Measurements from ENCODE around the gene TRIO. TPM values are rescaled to one million over a fixed set of nuclear protein-coding genes. Genes with fewer than 3 reads are reported as not detected.

TRIO gene
- total RNA-seq, 1 donor from 2014 or later: 148 TPM

- Histone ChIP-seq H3K4me1 (peaks cover 36% of the 10 kb centered on the region), H3K27me3 (no peaks in the 10 kb centered on the region), H3K9me3 (no peaks in the 10 kb centered on the region), H3K27ac (no peak overlapping the region), H3K36me3 (peaks cover 16% of the 10 kb centered on the region), H3K4me3 (no peak overlapping the region)
- no peak for TF ChIP-seq CTCF (IDR thresholded peaks at IDR 0.05)
- DNase-seq (no peak), ATAC-seq (no peak)
- intact Hi-C loops (cut with DNase I): loop anchor here (5.0 to 10.0 kb wide), 2 partner anchors 162 to 275 kb away; no protein-coding TSS in a partner anchor
Observed at GRCh38 chr5:14269395-14269794, 126.3 kb downstream of the TRIO start.

- Histone ChIP-seq H3K4me1 (peaks cover 32% of the 10 kb centered on the region), H3K4me3 (no peak overlapping the region), H3K27me3 (no peaks in the 10 kb centered on the region), H3K9me3 (no peaks in the 10 kb centered on the region), H3K36me3 (peaks cover 16% of the 10 kb centered on the region), H3K27ac (peak overlapping the region; percentile 20)
- peak; percentile 81 for TF ChIP-seq CTCF (IDR thresholded peaks at IDR 0.05)
- DNase-seq: no peak
- peak; percentile 91 for ATAC-seq
- intact Hi-C loops (cut with DNase I): no loop called here
Observed at GRCh38 chr5:14270209-14270702, 127.1 kb downstream of the TRIO start.

- no peak for TF ChIP-seq CTCF (IDR thresholded peaks at IDR 0.05)
Observed at GRCh38 chr5:14272548-14273205, 129.5 kb downstream of the TRIO start.

GRCh38 chr5:14273207-14273767 is 130.1 kb downstream of the TRIO start:
- Histone ChIP-seq H3K4me1 (peaks cover 22% of the 10 kb centered on the region), H3K4me3 (no peak overlapping the region), H3K27ac (no peak overlapping the region), H3K9me3 (no peaks in the 10 kb centered on the region), H3K27me3 (no peaks in the 10 kb centered on the region), H3K36me3 (peaks cover 16% of the 10 kb centered on the region)
- TF ChIP-seq CTCF (IDR thresholded peaks at IDR 0.05): no peak
- DNase-seq (no peak), ATAC-seq (no peak)
- intact Hi-C loops (cut with DNase I): no loop called here

More at GRCh38 chr5:14272548-14273205, 129.5 kb downstream of the TRIO start:
- intact Hi-C loops (cut with DNase I): no loop called here
- ATAC-seq (no peak), DNase-seq (no peak)
- Histone ChIP-seq H3K9me3 (no peaks in the 10 kb centered on the region), H3K36me3 (peaks cover 16% of the 10 kb centered on the region), H3K4me1 (peaks cover 28% of the 10 kb centered on the region), H3K27me3 (no peaks in the 10 kb centered on the region), H3K4me3 (no peak overlapping the region), H3K27ac (no peak overlapping the region)

GRCh38 chr5:14276380-14276779 is 133.2 kb downstream of the TRIO start:
- Histone ChIP-seq H3K27me3 (no peaks in the 10 kb centered on the region), H3K4me1 (no peaks in the 10 kb centered on the region), H3K9me3 (no peaks in the 10 kb centered on the region), H3K36me3 (peaks cover 19% of the 10 kb centered on the region), H3K4me3 (no peak overlapping the region), H3K27ac (no peak overlapping the region)
- no peak for DNase-seq
- no peak for ATAC-seq
- no peak for TF ChIP-seq CTCF (IDR thresholded peaks at IDR 0.05)
- intact Hi-C loops (cut with DNase I): no loop called here

Measured in upper lobe of right lung (tissue), 1 donor.